Astrocyte of the spinal cord (primary cell): ENCODE measurements around the gene TSPY10.
"Not testable (repeated sequence)": the region's sequence is repeated elsewhere in the genome, so short reads cannot be mapped to it uniquely, and the experiment has no call there.

Experiments used
- DNase-seq: peaks from one replicate; pipeline ENCODE4 v3.0.0; 2011; ENCODE audit warnings: low read depth, low spot score
- H3K4me3 ChIP-seq: 2 replicates; pipeline ENCODE4 v1.5.1; 2011; ENCODE audit warnings: low read depth, mild to moderate bottlenecking, low read length, moderate library complexity
- in situ Hi-C: cut with HindIII; loops from 2 replicates; pipeline ENCODE4 v1.10.0; 2017; ENCODE audit warnings: low sequenced_read_pairs

TSPY10 gene

GRCh38 chrY:9527580-9527979, at the start of gene TSPY10:
TSS of gene TSPY10 (plus strand) at chrY:9527880. CDS start at chrY:9527926, 46 bp downstream.
- H3K4me3 ChIP-seq, DNase-seq, in situ Hi-C loops: not testable (repeated sequence)

GRCh38 chrY:9486967-9487366, 40.7 kb upstream of the TSPY10 start, which contains the start of gene TSPY9:
TSS of gene TSPY9 (plus strand) at chrY:9487267. CDS start at chrY:9487313, 46 bp downstream.
- in situ Hi-C loops, DNase-seq, H3K4me3 ChIP-seq: not testable (repeated sequence)

GRCh38 chrY:9504396-9504795, 23.3 kb upstream of the TSPY10 start:
- DNase-seq, H3K4me3 ChIP-seq, in situ Hi-C loops: not testable (repeated sequence)

- in situ Hi-C loops, DNase-seq, H3K4me3 ChIP-seq: not testable (repeated sequence)
These were observed 11.4 kb upstream of the TSPY10 start for GRCh38 chrY:9516287-9516686.
